K562 (cell line): ENCODE data around the gene PIEZO2. TPM values are rescaled to one million over a fixed set of nuclear protein-coding genes. Genes with fewer than 3 reads are reported as not detected.

ENCODE experiments used
- ATAC-seq: fragments of 200-7000 bp; cut with Tn5 transposase; 3 replicates; pipeline ENCODE4 v1.9.1; 2020; ENCODE audit warnings: moderate library complexity
- BruUV-seq: library from RNA; stranded (reverse); fragments of 400-500 nt; replicated peaks from 2 replicates; lab custom pipeline; 2021; lab: Mats Ljungman, UMichigan
- CTCF ChIA-PET: fragments of 300-600 bp; formaldehyde crosslinking; extraction: SDS; loops from one replicate; lab custom pipeline; 2021; ENCODE audit warnings: low intra/inter-chr PET ratio; lab: Yijun Ruan, JAX
- POLR2A ChIA-PET: fragments of 300-600, 350-650 bp; sonication (Branson Sonifier 250); formaldehyde crosslinking; extraction: SDS; loops from one replicate; lab custom pipeline; 2021; ENCODE audit warnings: antibody characterized with exemption, inconsistent platforms; lab: Yijun Ruan, JAX
- DNase-seq, 4 experiments: peaks; one replicate each; pipeline versions ENCODE4 v3.0.0 to v3.0.0-alpha.2; 2011 to 2018; ENCODE audit warnings: low spot score in 3 of 4, mixed read lengths in 3 of 4; ENCODE audit errors: extremely low read depth in 1 of 4
- FAIRE-seq: peaks from 2 replicates; lab custom pipeline; 2011; peaks lifted over from hg19 to GRCh38; lab: Jason Lieb, UNC
- H2AFZ ChIP-seq: 2 replicates; pipeline ENCODE4 v1.6.0; 2011; ENCODE audit warnings: low read depth, low read length, control low read depth, inconsistent platforms
- H3K27ac ChIP-seq: fragments of 200-600 bp; 3 replicates; pipeline ENCODE4 v1.8.0; 2011; ENCODE audit warnings: low read depth, mild to moderate bottlenecking, control low read depth, inconsistent platforms, low read length, moderate library complexity, mixed read lengths; ENCODE audit errors: extremely low read depth
- H3K27me3 ChIP-seq, 2 experiments: fragments of 300-600 bp in 1 of 2; 2 replicates in 1 of 2; 3 replicates in 1 of 2; pipeline versions ENCODE4 v1.6.0 to v1.8.0; 2011; ENCODE audit warnings: inconsistent platforms in 2 of 2, low read length in 2 of 2, mild to moderate bottlenecking in 1 of 2, mixed read lengths in 1 of 2, moderate library complexity in 1 of 2; ENCODE audit not compliant: control insufficient read depth in 2 of 2, insufficient read depth in 2 of 2
- H3K36me3 ChIP-seq: fragments of 300-600 bp; 3 replicates; pipeline ENCODE4 v1.8.0; 2011; ENCODE audit warnings: mild to moderate bottlenecking, low read length, inconsistent platforms; ENCODE audit not compliant: control insufficient read depth, insufficient read depth
- H3K4me1 ChIP-seq, 2 experiments: fragments of 200-600 bp in 1 of 2; replicated peaks in 1 of 2; 2 replicates in 1 of 2; 3 replicates in 1 of 2; pipeline versions ENCODE4 v1.5.1 to v1.8.0; 2011; ENCODE audit warnings: inconsistent platforms in 2 of 2, low read length in 2 of 2, mild to moderate bottlenecking in 1 of 2, mixed read lengths in 1 of 2, moderate library complexity in 1 of 2; ENCODE audit not compliant: control insufficient read depth in 2 of 2, insufficient read depth in 2 of 2
- H3K4me2 ChIP-seq: 2 replicates; pipeline ENCODE4 v1.6.1; 2011; ENCODE audit warnings: low read length, control low read depth, inconsistent platforms, mixed read lengths; ENCODE audit not compliant: insufficient read depth
- H3K4me3 ChIP-seq: fragments of 200-600 bp; sonication (generic), shearing (Covaris generic); 2 replicates; pipeline ENCODE4 v1.5.1; 2016; ENCODE audit warnings: control low read depth, inconsistent platforms
- H3K79me2 ChIP-seq: fragments of 200-600 bp; 3 replicates; pipeline ENCODE4 v1.8.0; 2011; ENCODE audit warnings: low read length, inconsistent platforms; ENCODE audit not compliant: control insufficient read depth, insufficient read depth
- H3K9ac ChIP-seq, 2 experiments: 2 replicates each; pipeline versions ENCODE4 v1.6.0 to v1.6.1; 2011; ENCODE audit warnings: low read depth in 2 of 2, low read length in 2 of 2, control low read depth in 1 of 2, inconsistent platforms in 1 of 2, mild to moderate bottlenecking in 1 of 2, mixed read lengths in 1 of 2; ENCODE audit not compliant: insufficient read depth in 1 of 2
- H3K9me1 ChIP-seq: one replicate; pipeline ENCODE4 v1.6.0; 2011; ENCODE audit warnings: inconsistent platforms, mild to moderate bottlenecking, low read length, moderate library complexity; ENCODE audit not compliant: control insufficient read depth, insufficient read depth
- H3K9me3 ChIP-seq: replicated peaks from 2 replicates; pipeline ENCODE4 v1.5.1; 2011; ENCODE audit warnings: low read depth, low read length, inconsistent platforms; ENCODE audit not compliant: control insufficient read depth, insufficient read depth
- H4K20me1 ChIP-seq: replicated peaks from 2 replicates; pipeline ENCODE4 v1.6.1; 2011; ENCODE audit warnings: low read length, inconsistent platforms, mixed read lengths; ENCODE audit not compliant: control insufficient read depth, insufficient read depth
- CREB1 ChIP-seq, 2 experiments: sonication (generic) in 1 of 2; formaldehyde crosslinking in 1 of 2; IDR thresholded peaks; 2 replicates each; pipeline versions ENCODE4 v1.6.1 to v1.8.0; 2012 to 2022; ENCODE audit warnings: inconsistent platforms in 1 of 2, mild to moderate bottlenecking in 1 of 2, missing genetic modification reagents in 1 of 2, moderate library complexity in 1 of 2
- ERF ChIP-seq: fragments of 450-650 bp; formaldehyde crosslinking; IDR thresholded peaks from 2 replicates; pipeline ENCODE4 v1.4.0; 2020; ENCODE audit warnings: mild to moderate bottlenecking, mixed read lengths
- ETV5 ChIP-seq: sonication (generic); formaldehyde crosslinking; IDR thresholded peaks from 2 replicates; pipeline ENCODE4 v1.4.0; 2020; ENCODE audit warnings: low read depth, mild to moderate bottlenecking, missing genetic modification reagents
- HLTF ChIP-seq: fragments of 450-650 bp; IDR thresholded peaks from 2 replicates; pipeline ENCODE4 v1.6.1; 2016
- PHTF2 ChIP-seq: fragments of 250-450 bp; sonication (Bioruptor Pico); IDR thresholded peaks from 2 replicates; pipeline ENCODE4 v1.5.0; 2021; ENCODE audit warnings: mild to moderate bottlenecking
- RBM22 ChIP-seq: fragments of 200-400 bp; formaldehyde crosslinking; IDR thresholded peaks from 2 replicates; pipeline ENCODE4 v1.6.1; 2018; ENCODE audit warnings: low read length, low read depth; ENCODE audit not compliant: poor library complexity, severe bottlenecking
- SP2 ChIP-seq: IDR thresholded peaks from 2 replicates; pipeline ENCODE4 v1.6.1; 2011; ENCODE audit warnings: mild to moderate bottlenecking, low read depth, low read length, moderate library complexity; ENCODE audit not compliant: poor library complexity, severe bottlenecking; ENCODE audit errors: extremely low read depth
- TBP ChIP-seq: optimal IDR thresholded peaks from 2 replicates; pipeline ENCODE3; 2011; ENCODE audit warnings: low read depth, low read length, improper control_type of control experiment
- THAP12 ChIP-seq: fragments of 250-450 bp; sonication (Bioruptor Pico); IDR thresholded peaks from 2 replicates; pipeline ENCODE4 v1.9.0; 2021; ENCODE audit warnings: mild to moderate bottlenecking, inconsistent platforms
- ZNF12 ChIP-seq: sonication (generic); formaldehyde crosslinking; IDR thresholded peaks from 2 replicates; pipeline ENCODE4 v1.4.0; 2020; ENCODE audit warnings: mild to moderate bottlenecking, missing genetic modification reagents
- ZNF431 ChIP-seq: sonication (generic); formaldehyde crosslinking; IDR thresholded peaks from 2 replicates; pipeline ENCODE4 v1.8.0; 2022; ENCODE audit warnings: mild to moderate bottlenecking, missing genetic modification reagents
- WGBS: fragments of 100-300 bp; shearing (Covaris generic); methylation state at CpG from one replicate; pipeline ENCODE4 v1.1.6; 2016; ENCODE audit warnings: low coverage, mixed read lengths; ENCODE audit not compliant: insufficient coverage; ENCODE audit errors: missing lambda C conversion rate; 5-methylcytosine and 5-hydroxymethylcytosine counted together
- in situ Hi-C: fragments of 300-500 bp; cut with MboI; formaldehyde crosslinking; loops from 4 replicates; pipeline ENCODE4 v1.15.0; 2018; ENCODE audit warnings: inconsistent platforms, mixed read lengths
- intact Hi-C: fragments of 100-400 bp; cut with micrococcal nuclease; formaldehyde crosslinking; loops from 2 replicates; pipeline ENCODE4 v1.14.2; 2022
- polyA plus RNA-seq, 8 experiments: library from polyadenylated mRNA; depleted of rRNA in 4 of 8; stranded (reverse) in 5 of 8; unstranded in 3 of 8; fragments of >200 nt; fragmentation: Nextera tagmentation in 2 of 8; fragmentation: Illumina TruSeq in 1 of 8; extraction: Ambion mirVana in 2 of 8; extraction: Trizol in 1 of 8; gene quantifications; 2 replicates each; pipeline versions ENCODE4 v1.2.1 to v1.2.3, GENCODE V29; 2011 to 2014; ENCODE audit warnings: inconsistent platforms in 1 of 8, missing spikeins in 1 of 8
- total RNA-seq, 7 experiments: library from RNA; depleted of rRNA in 6 of 7; stranded (reverse); fragments of >200 nt in 6 of 7; fragmentation: Illumina TruSeq in 2 of 7; extraction: Trizol in 2 of 7; gene quantifications; 2 replicates each; pipeline versions ENCODE4 v1.2.1 to v1.2.3, GENCODE V29; 2011 to 2021; ENCODE audit warnings: low replicate concordance in 1 of 7
- TF ChIP-seq, protein P1 (sequence below), 2 experiments: IDR thresholded peaks in 1 of 2; conservative IDR thresholded peaks in 1 of 2; 2 replicates each; pipeline ENCODE4 v1.6.1; 2016; ENCODE audit warnings: low read depth in 2 of 2, mild to moderate bottlenecking in 1 of 2, missing compliant biosample characterization in 1 of 2, missing genetic modification characterization in 1 of 2, moderate library complexity in 1 of 2
- TF ChIP-seq, protein P2 (sequence below): fragments of 450-650 bp; formaldehyde crosslinking; IDR thresholded peaks from 2 replicates; pipeline ENCODE4 v1.4.0; 2020; ENCODE audit warnings: mild to moderate bottlenecking, moderate library complexity

PIEZO2 gene
- total and polyA plus RNA-seq, 9 of the 15 experiments (the other 6 are each of a cell fraction or from before 2014, with no cell fraction given) = 0.54 to 4.1 (median 2.0) TPM

- TF ChIP-seq, protein P1, sequence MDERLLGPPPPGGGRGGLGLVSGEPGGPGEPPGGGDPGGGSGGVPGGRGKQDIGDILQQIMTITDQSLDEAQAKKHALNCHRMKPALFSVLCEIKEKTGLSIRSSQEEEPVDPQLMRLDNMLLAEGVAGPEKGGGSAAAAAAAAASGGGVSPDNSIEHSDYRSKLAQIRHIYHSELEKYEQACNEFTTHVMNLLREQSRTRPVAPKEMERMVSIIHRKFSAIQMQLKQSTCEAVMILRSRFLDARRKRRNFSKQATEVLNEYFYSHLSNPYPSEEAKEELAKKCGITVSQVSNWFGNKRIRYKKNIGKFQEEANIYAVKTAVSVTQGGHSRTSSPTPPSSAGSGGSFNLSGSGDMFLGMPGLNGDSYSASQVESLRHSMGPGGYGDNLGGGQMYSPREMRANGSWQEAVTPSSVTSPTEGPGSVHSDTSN (CRISPR knock-in tag; IDR thresholded peaks at IDR 0.05; ENCODE audit: low read depth) = no peak
- TF ChIP-seq, protein P1 (tag; conservative IDR thresholded peaks at IDR 0.05; ENCODE audit: low read depth) = no peak
- no peak for TF ChIP-seq ETV5 (CRISPR knock-in tag)
- TF ChIP-seq, all 486 proteins: peak for 0
Observed at GRCh38 chr18:11124054-11124453, 25.3 kb downstream of the PIEZO2 start (continued).

- POLR2A ChIA-PET = interaction anchor here (0.6 kb wide), 1 partner anchor 66 kb away, joined by 3 read pairs; no protein-coding TSS in a partner anchor
- H3K9me3 ChIP-seq = no peaks in the 10 kb centered on the region
- no peak overlapping the region for H2AFZ ChIP-seq
- no peaks in the 10 kb centered on the region for H3K36me3 ChIP-seq
- FAIRE-seq (no peak), ATAC-seq (no peak), DNase-seq (no peak)
- no peaks in the 10 kb centered on the region for H3K9me1 ChIP-seq
- WGBS = 0% methylated on average over 2 of the region's 2 CpGs
- no peak overlapping the region for H3K4me3 ChIP-seq
- H3K4me1 ChIP-seq = no peaks in the 10 kb centered on the region
- no peak overlapping the region for H3K9ac ChIP-seq
- BruUV-seq = no TSS peak
- no peak overlapping the region for H3K27ac ChIP-seq
- no peaks in the 10 kb centered on the region for H4K20me1 ChIP-seq
- no peaks in the 10 kb centered on the region for H3K27me3 ChIP-seq
- no peaks in the 10 kb centered on the region for H3K79me2 ChIP-seq
- intact Hi-C loops = no loop called here
- CTCF ChIA-PET = no interaction called here
- in situ Hi-C loops = no loop called here
- H3K4me2 ChIP-seq = no peak overlapping the region
- TF ChIP-seq TBP (no peak), SP2 (no peak), RBM22 (no peak), CREB1 (IDR thresholded peaks at IDR 0.05) (no peak), CREB1 (CRISPR knock-in tag; IDR thresholded peaks at IDR 0.05) (no peak), PHTF2 (CRISPR knock-in tag) (no peak), HLTF (no peak), THAP12 (no peak), ZNF431 (no peak), ZNF12 (CRISPR knock-in tag) (no peak), ERF (no peak)
- TF ChIP-seq, protein P2, sequence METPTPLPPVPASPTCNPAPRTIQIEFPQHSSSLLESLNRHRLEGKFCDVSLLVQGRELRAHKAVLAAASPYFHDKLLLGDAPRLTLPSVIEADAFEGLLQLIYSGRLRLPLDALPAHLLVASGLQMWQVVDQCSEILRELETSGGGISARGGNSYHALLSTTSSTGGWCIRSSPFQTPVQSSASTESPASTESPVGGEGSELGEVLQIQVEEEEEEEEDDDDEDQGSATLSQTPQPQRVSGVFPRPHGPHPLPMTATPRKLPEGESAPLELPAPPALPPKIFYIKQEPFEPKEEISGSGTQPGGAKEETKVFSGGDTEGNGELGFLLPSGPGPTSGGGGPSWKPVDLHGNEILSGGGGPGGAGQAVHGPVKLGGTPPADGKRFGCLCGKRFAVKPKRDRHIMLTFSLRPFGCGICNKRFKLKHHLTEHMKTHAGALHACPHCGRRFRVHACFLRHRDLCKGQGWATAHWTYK (CRISPR knock-in tag) = no peak
Observed at GRCh38 chr18:11121443-11121849, 27.9 kb downstream of the PIEZO2 start.
